HepG2 (cell line): ENCODE data around the gene UBAP1L. TPM values are rescaled to one million over a fixed set of nuclear protein-coding genes. Genes with fewer than 3 reads are reported as not detected.
A peak's percentile ranks its signal among the peaks of the same experiment; 100 is the strongest.

Experiments used
- ATAC-seq: fragments of 200-7000 bp; cut with Tn5 transposase; 3 replicates; pipeline ENCODE4 v1.9.1; 2020; ENCODE audit warnings: mild to moderate bottlenecking, moderate library complexity
- BruUV-seq: library from RNA; stranded (reverse); fragments of 400-500 nt; replicated peaks from 2 replicates; lab custom pipeline; 2021; lab: Mats Ljungman, UMichigan
- CTCF ChIA-PET: fragments of 300-600 bp; formaldehyde crosslinking; extraction: SDS; loops from one replicate; lab custom pipeline; 2021; ENCODE audit warnings: low total read pairs, inconsistent platforms, low intra/inter-chr PET ratio; lab: Yijun Ruan, JAX
- POLR2A ChIA-PET: fragments of 350-600 bp; sonication (Branson Sonifier 250); formaldehyde crosslinking; loops from one replicate; lab custom pipeline; 2020; ENCODE audit warnings: antibody characterized with exemption, inconsistent platforms; lab: Yijun Ruan, JAX
- DNase-seq: peaks from one replicate; pipeline ENCODE4 v3.0.0-alpha.2; 2015; ENCODE audit warnings: low spot score
- FAIRE-seq: peaks from 3 replicates; lab custom pipeline; 2011; peaks lifted over from hg19 to GRCh38; lab: Jason Lieb, UNC
- H2AFZ ChIP-seq: one replicate; pipeline ENCODE4 v1.6.1; 2011; ENCODE audit warnings: low read length, inconsistent platforms
- H3K27ac ChIP-seq: fragments of 300-600 bp; 3 replicates; pipeline ENCODE4 v1.8.0; 2011; ENCODE audit warnings: mixed run types, mild to moderate bottlenecking, mixed read lengths, low read length, inconsistent platforms; ENCODE audit not compliant: insufficient read depth; ENCODE audit errors: extremely low read length
- H3K27me3 ChIP-seq, 2 experiments: fragments of 200-600 bp in 1 of 2; 2 replicates in 1 of 2; 3 replicates in 1 of 2; pipeline versions ENCODE4 v1.6.0 to v1.8.0; 2011; ENCODE audit warnings: low read length in 2 of 2, mild to moderate bottlenecking in 2 of 2, moderate library complexity in 2 of 2, inconsistent platforms in 1 of 2; ENCODE audit not compliant: insufficient read depth in 2 of 2, control insufficient read depth in 1 of 2
- H3K36me3 ChIP-seq, 2 experiments: fragments of 200-600 bp in 1 of 2; replicated peaks in 1 of 2; 2 replicates in 1 of 2; 3 replicates in 1 of 2; pipeline versions ENCODE4 v1.5.1 to v1.8.0; 2011; ENCODE audit warnings: low read length in 2 of 2, inconsistent platforms in 1 of 2; ENCODE audit not compliant: insufficient read depth in 2 of 2, control insufficient read depth in 1 of 2
- H3K4me1 ChIP-seq: 2 replicates; pipeline ENCODE4 v1.5.1; 2012; ENCODE audit warnings: low read length, inconsistent platforms; ENCODE audit not compliant: insufficient read depth
- H3K4me2 ChIP-seq: 2 replicates; pipeline ENCODE4 v1.6.0; 2011; ENCODE audit warnings: low read depth, low read length, inconsistent platforms
- H3K4me3 ChIP-seq, 3 experiments: fragments of 200-600 bp in 1 of 3; sonication (generic), shearing (Covaris generic) in 1 of 3; replicated peaks in 1 of 3; 2 replicates each; pipeline ENCODE4 v1.5.1; 2011 to 2016; ENCODE audit warnings: low read length in 3 of 3, inconsistent platforms in 2 of 3, low read depth in 2 of 3, mild to moderate bottlenecking in 2 of 3, control low read depth in 1 of 3, mixed read lengths in 1 of 3; ENCODE audit not compliant: insufficient read depth in 1 of 3
- H3K79me2 ChIP-seq: one replicate; pipeline ENCODE4 v1.6.1; 2011; ENCODE audit warnings: low read length, inconsistent platforms; ENCODE audit not compliant: insufficient read depth
- H3K9ac ChIP-seq: 2 replicates; pipeline ENCODE4 v1.6.0; 2011; ENCODE audit warnings: mild to moderate bottlenecking, low read depth, low read length, inconsistent platforms; ENCODE audit not compliant: insufficient read depth
- H3K9me3 ChIP-seq: 2 replicates; pipeline ENCODE4 v1.5.1; 2012; ENCODE audit warnings: mild to moderate bottlenecking, low read length
- H4K20me1 ChIP-seq: 2 replicates; pipeline ENCODE4 v1.6.0; 2011; ENCODE audit warnings: inconsistent platforms, mild to moderate bottlenecking, low read length, moderate library complexity; ENCODE audit not compliant: insufficient read depth
- EHMT2 ChIP-seq: fragments of 200-600 bp; sonication (generic); IDR thresholded peaks from 2 replicates; pipeline ENCODE4 v1.7.0; 2017; ENCODE audit warnings: antibody characterized with exemption, low read depth, low read length, borderline replicate concordance
- KLF13 ChIP-seq: sonication (generic); formaldehyde crosslinking; IDR thresholded peaks from 2 replicates; pipeline ENCODE4 v1.4.0; 2020; ENCODE audit warnings: mild to moderate bottlenecking, missing genetic modification reagents
- MED1 ChIP-seq: sonication (generic); formaldehyde crosslinking; IDR thresholded peaks from 2 replicates; pipeline ENCODE4 v1.4.0; 2020; ENCODE audit warnings: missing genetic modification reagents
- PAF1 ChIP-seq: IDR thresholded peaks from 2 replicates; pipeline ENCODE4 v1.6.1; 2016; ENCODE audit warnings: missing genetic modification reagents, missing compliant biosample characterization
- PCBP2 ChIP-seq: fragments of 200-400 bp; formaldehyde crosslinking; optimal IDR thresholded peaks from 2 replicates; pipeline ENCODE3; 2018; ENCODE audit warnings: low read length, low read depth; ENCODE audit not compliant: poor library complexity, severe bottlenecking
- SOX5 ChIP-seq: IDR thresholded peaks from 2 replicates; pipeline ENCODE4 v1.6.1; 2016; ENCODE audit warnings: borderline replicate concordance
- ZNF7 ChIP-seq: IDR thresholded peaks from 2 replicates; pipeline ENCODE4 v1.6.1; 2016; ENCODE audit warnings: missing biosample characterization, missing genetic modification reagents
- ZZZ3 ChIP-seq: sonication (generic); formaldehyde crosslinking; IDR thresholded peaks from 2 replicates; pipeline ENCODE4 v1.4.0; 2020; ENCODE audit warnings: missing genetic modification reagents, mild to moderate bottlenecking, borderline replicate concordance
- WGBS: methylation state at CpG from one replicate; pipeline ENCODE4 v1.1.6; 2017; ENCODE audit warnings: low lambda C conversion rate; 5-methylcytosine and 5-hydroxymethylcytosine counted together
- in situ Hi-C: cut with HindIII; loops from 2 replicates; pipeline ENCODE4 v1.10.0; 2017; ENCODE audit warnings: low pct_unique_long_range_greater_than_20kb; ENCODE audit not compliant: extremely low pct_ligation_motif_present
- intact Hi-C: fragments of 100-400 bp; cut with micrococcal nuclease; formaldehyde crosslinking; loops from one replicate; pipeline ENCODE4 v1.10.0; 2022; ENCODE audit not compliant: unreplicated experiment
- polyA plus RNA-seq, 8 experiments: library from polyadenylated mRNA; depleted of rRNA in 3 of 8; stranded (reverse) in 7 of 8; unstranded in 1 of 8; fragments of >200 nt; fragmentation: Illumina TruSeq in 4 of 8; extraction: Trizol in 4 of 8; gene quantifications; 2 replicates each; pipeline versions ENCODE4 v1.2.1 to v1.2.3, GENCODE V29; 2011 to 2016; ENCODE audit warnings: low read depth in 4 of 8, missing spikeins in 1 of 8, mixed read lengths in 1 of 8; ENCODE audit not compliant: insufficient read depth in 1 of 8
- small RNA-seq, 3 experiments: library from RNA; depleted of rRNA; stranded (forward); fragments of <200 nt; gene quantifications; one replicate each; pipeline ENCODE3, GENCODE V24; 2012; ENCODE audit warnings: low read depth in 2 of 3, low replicate concordance in 1 of 3; ENCODE audit not compliant: insufficient read length in 3 of 3, insufficient read depth in 2 of 3
- total RNA-seq, 5 experiments: library from RNA; depleted of rRNA; stranded (reverse); fragments of >200 nt; fragmentation: Illumina TruSeq; extraction: Trizol; gene quantifications; 2 replicates each; pipeline ENCODE4 v1.2.3, GENCODE V29; 2016; ENCODE audit warnings: low read depth in 1 of 5
- TF ChIP-seq, protein P1 (sequence below): sonication (generic); formaldehyde crosslinking; IDR thresholded peaks from 2 replicates; pipeline ENCODE4 v1.4.0; 2020; ENCODE audit warnings: missing genetic modification reagents, borderline replicate concordance

The UBAP1L gene
- total and polyA plus RNA-seq, 2 of the 13 experiments (the other 11 are each of a cell fraction or from before 2014, with no cell fraction given) = 0.86 to 1.4 TPM

DNA sequence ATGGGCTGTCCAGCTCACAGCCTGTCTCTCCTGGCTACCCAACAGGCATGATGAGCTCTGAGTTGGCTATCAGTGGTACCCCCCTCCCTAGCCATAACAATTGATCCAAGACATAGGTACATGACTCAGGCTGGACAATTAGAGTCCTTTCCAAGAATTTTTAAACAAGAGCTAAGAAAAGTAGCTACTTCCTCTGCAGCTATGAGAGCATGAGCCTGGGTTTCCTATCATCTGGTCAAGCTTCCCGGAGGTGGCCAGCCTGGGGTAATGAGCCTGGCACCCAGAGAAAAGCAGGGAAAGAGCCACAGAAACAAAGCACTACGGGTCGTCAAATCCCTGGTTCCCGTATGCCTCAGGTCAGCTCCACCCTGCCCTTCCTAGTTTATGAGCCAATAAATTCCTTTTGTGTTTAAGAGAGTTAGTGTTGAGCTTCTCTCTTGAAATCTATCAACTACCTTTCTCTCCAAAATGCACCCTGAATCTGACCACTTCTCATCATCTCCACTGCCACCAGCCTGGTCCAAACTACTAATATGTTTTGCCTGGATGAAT lies 72.1 kb downstream of the UBAP1L start:
- H4K20me1 ChIP-seq = no peaks in the 10 kb centered on the region
- peaks cover 91% of the 10 kb centered on the region for H3K4me1 ChIP-seq
- H2AFZ ChIP-seq = peak overlapping the region; percentile 16
- BruUV-seq = no TSS peak
- FAIRE-seq = no peak
- TF ChIP-seq ZNF7 (CRISPR knock-in tag) (no peak), PCBP2 (no peak), ZZZ3 (CRISPR knock-in tag) (no peak), MED1 (CRISPR knock-in tag) (no peak), KLF13 (CRISPR knock-in tag) (no peak), EHMT2 (no peak), PAF1 (no peak), SOX5 (no peak)
- TF ChIP-seq, protein P1, sequence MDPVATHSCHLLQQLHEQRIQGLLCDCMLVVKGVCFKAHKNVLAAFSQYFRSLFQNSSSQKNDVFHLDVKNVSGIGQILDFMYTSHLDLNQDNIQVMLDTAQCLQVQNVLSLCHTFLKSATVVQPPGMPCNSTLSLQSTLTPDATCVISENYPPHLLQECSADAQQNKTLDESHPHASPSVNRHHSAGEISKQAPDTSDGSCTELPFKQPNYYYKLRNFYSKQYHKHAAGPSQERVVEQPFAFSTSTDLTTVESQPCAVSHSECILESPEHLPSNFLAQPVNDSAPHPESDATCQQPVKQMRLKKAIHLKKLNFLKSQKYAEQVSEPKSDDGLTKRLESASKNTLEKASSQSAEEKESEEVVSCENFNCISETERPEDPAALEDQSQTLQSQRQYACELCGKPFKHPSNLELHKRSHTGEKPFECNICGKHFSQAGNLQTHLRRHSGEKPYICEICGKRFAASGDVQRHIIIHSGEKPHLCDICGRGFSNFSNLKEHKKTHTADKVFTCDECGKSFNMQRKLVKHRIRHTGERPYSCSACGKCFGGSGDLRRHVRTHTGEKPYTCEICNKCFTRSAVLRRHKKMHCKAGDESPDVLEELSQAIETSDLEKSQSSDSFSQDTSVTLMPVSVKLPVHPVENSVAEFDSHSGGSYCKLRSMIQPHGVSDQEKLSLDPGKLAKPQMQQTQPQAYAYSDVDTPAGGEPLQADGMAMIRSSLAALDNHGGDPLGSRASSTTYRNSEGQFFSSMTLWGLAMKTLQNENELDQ (CRISPR knock-in tag) = no peak
- POLR2A ChIA-PET = interaction anchor here (1.6 kb wide), 1 partner anchor 262 kb away, joined by 5 read pairs; the partner anchor contains the start of gene RNU5B-1
- H3K4me2 ChIP-seq = no peak overlapping the region
- H3K4me3 ChIP-seq = no peak overlapping the region
- no peak for DNase-seq
- no peaks in the 10 kb centered on the region for H3K79me2 ChIP-seq
- no peak for ATAC-seq
- H3K9me3 ChIP-seq = no peaks in the 10 kb centered on the region
- no peaks in the 10 kb centered on the region for H3K36me3 ChIP-seq
- intact Hi-C loops (no loop called here), in situ Hi-C loops (no loop called here)
- no peak overlapping the region for H3K9ac ChIP-seq
- WGBS = 90% methylated on average over 4 of the region's 4 CpGs
- H3K27me3 ChIP-seq = no peaks in the 10 kb centered on the region
- CTCF ChIA-PET = interaction anchor here (1.0 kb wide), 1 partner anchor 9 kb away, joined by 3 read pairs; no protein-coding TSS in a partner anchor
- H3K27ac ChIP-seq = peak overlapping the region; percentile 16

Small RNAs within 50 kb of the gene (small RNA-seq; reads per million reads assigned to genes)
- gene AC013553.1 = 0 reads per million in 3 experiments

Other genes starting within 250 kb of the UBAP1L start
- 0.11 TPM in 2 replicates for gene ANKDD1A, start 203.3 kb downstream of the UBAP1L start, total RNA-seq (2016; rRNA removed; fragmentation: Illumina TruSeq; extraction: Trizol)
- gene ANKDD1A, start 203.3 kb downstream of the UBAP1L start, polyA plus RNA-seq (2011; rRNA removed) = 0.17 and 0.48 TPM in 2 replicates
- 42.4 and 53.0 TPM in 2 replicates for gene SPG21, start 125.3 kb downstream of the UBAP1L start, total RNA-seq (2016; rRNA removed; fragmentation: Illumina TruSeq; extraction: Trizol)
- gene SPG21, start 125.3 kb downstream of the UBAP1L start, polyA plus RNA-seq (2011; rRNA removed) = 29.1 and 36.7 TPM in 2 replicates
- 23.2 and 27.9 TPM in 2 replicates for gene MTFMT, start 85.6 kb downstream of the UBAP1L start, total RNA-seq (2016; rRNA removed; fragmentation: Illumina TruSeq; extraction: Trizol)
- gene MTFMT, start 85.6 kb downstream of the UBAP1L start, polyA plus RNA-seq (2011; rRNA removed) = 8.9 and 9.9 TPM in 2 replicates
- 14.4 and 17.1 TPM in 2 replicates for gene SLC51B, start 69.8 kb downstream of the UBAP1L start, total RNA-seq (2016; rRNA removed; fragmentation: Illumina TruSeq; extraction: Trizol)
- 12.0 and 14.9 TPM in 2 replicates for gene SLC51B, start 69.8 kb downstream of the UBAP1L start, polyA plus RNA-seq (2011; rRNA removed)
- gene RASL12, start 47.2 kb downstream of the UBAP1L start, total RNA-seq (2016; rRNA removed; fragmentation: Illumina TruSeq; extraction: Trizol) = 0.39 and 0.55 TPM in 2 replicates
- gene RASL12, start 47.2 kb downstream of the UBAP1L start, polyA plus RNA-seq (2011; rRNA removed) = 0.10 and 0.16 TPM in 2 replicates
- not detected in 2 replicates for gene KBTBD13, start 38.5 kb downstream of the UBAP1L start, total RNA-seq (2016; rRNA removed; fragmentation: Illumina TruSeq; extraction: Trizol)
- gene KBTBD13, start 38.5 kb downstream of the UBAP1L start, polyA plus RNA-seq (2011; rRNA removed) = not detected in 2 replicates
- 14.7 and 15.8 TPM in 2 replicates for gene PDCD7, start 18.6 kb upstream of the UBAP1L start, total RNA-seq (2016; rRNA removed; fragmentation: Illumina TruSeq; extraction: Trizol)
- 10.1 TPM in 2 replicates for gene PDCD7, start 18.6 kb upstream of the UBAP1L start, polyA plus RNA-seq (2011; rRNA removed)
- 61.3 and 100 TPM in 2 replicates for gene CLPX, start 70.1 kb upstream of the UBAP1L start, total RNA-seq (2016; rRNA removed; fragmentation: Illumina TruSeq; extraction: Trizol)
- 26.9 and 33.9 TPM in 2 replicates for gene CLPX, start 70.1 kb upstream of the UBAP1L start, polyA plus RNA-seq (2011; rRNA removed)
- not detected in 2 replicates for gene CILP, start 96.3 kb upstream of the UBAP1L start, total RNA-seq (2016; rRNA removed; fragmentation: Illumina TruSeq; extraction: Trizol)
- gene CILP, start 96.3 kb upstream of the UBAP1L start, polyA plus RNA-seq (2011; rRNA removed) = 0.03 and 0.08 TPM in 2 replicates
- 6.7 and 6.8 TPM in 2 replicates for gene PARP16, start 171.7 kb upstream of the UBAP1L start, total RNA-seq (2016; rRNA removed; fragmentation: Illumina TruSeq; extraction: Trizol)
- gene PARP16, start 171.7 kb upstream of the UBAP1L start, polyA plus RNA-seq (2011; rRNA removed) = 7.6 and 8.3 TPM in 2 replicates
- 292 and 3,645 TPM in 2 replicates for gene RNU5A-1, start 180.9 kb upstream of the UBAP1L start, total RNA-seq (2016; rRNA removed; fragmentation: Illumina TruSeq; extraction: Trizol)
- not detected in 2 replicates for gene RNU5A-1, start 180.9 kb upstream of the UBAP1L start, polyA plus RNA-seq (2011; rRNA removed)
- 417 and 1,646 TPM in 2 replicates for gene RNU5B-1, start 189.5 kb upstream of the UBAP1L start, total RNA-seq (2016; rRNA removed; fragmentation: Illumina TruSeq; extraction: Trizol)
- not detected in 2 replicates for gene RNU5B-1, start 189.5 kb upstream of the UBAP1L start, polyA plus RNA-seq (2011; rRNA removed)